ENCODE results near the gene MLYCD.

MLYCD gene

GRCh38 chr16:83901101-83901500 is 2.2 kb downstream of the MLYCD start:
- no peak overlapping the region for H3K4me3 ChIP-seq (ENCODE audit: severe bottlenecking)
- no peaks in the 10 kb centered on the region for H3K27me3 ChIP-seq (ENCODE audit: insufficient read depth, poor library complexity, severe bottlenecking)
- no peaks in the 10 kb centered on the region for H3K9me3 ChIP-seq (ENCODE audit: severe bottlenecking)
- DNase-seq (ENCODE audit: low spot score), result no peak
- H3K4me1 ChIP-seq (ENCODE audit: insufficient read depth, poor library complexity, severe bottlenecking), result no peaks in the 10 kb centered on the region
- no peak for ATAC-seq (ENCODE audit: low read depth)
- TF ChIP-seq CTCF (IDR thresholded peaks at IDR 0.05; ENCODE audit: poor library complexity, severe bottlenecking), result no peak
- no peaks in the 10 kb centered on the region for H3K36me3 ChIP-seq (ENCODE audit: low read depth)
- H3K27ac ChIP-seq (ENCODE audit: poor library complexity, severe bottlenecking), result no peak overlapping the region

- DNase-seq (ENCODE audit: low spot score), result no peak
- Histone ChIP-seq H3K4me1 (ENCODE audit: insufficient read depth, poor library complexity, severe bottlenecking) (no peaks in the 10 kb centered on the region), H3K27me3 (ENCODE audit: insufficient read depth, poor library complexity, severe bottlenecking) (no peaks in the 10 kb centered on the region), H3K9me3 (ENCODE audit: severe bottlenecking) (no peaks in the 10 kb centered on the region), H3K27ac (ENCODE audit: poor library complexity, severe bottlenecking) (no peak overlapping the region), H3K4me3 (ENCODE audit: severe bottlenecking) (no peak overlapping the region), H3K36me3 (ENCODE audit: low read depth) (no peaks in the 10 kb centered on the region)
- TF ChIP-seq CTCF (IDR thresholded peaks at IDR 0.05; ENCODE audit: poor library complexity, severe bottlenecking), result no peak
- ATAC-seq (ENCODE audit: low read depth), result no peak
These were observed 4.8 kb downstream of the MLYCD start for GRCh38 chr16:83903751-83904150.

- no peak for TF ChIP-seq CTCF (IDR thresholded peaks at IDR 0.05; ENCODE audit: poor library complexity, severe bottlenecking)
- ATAC-seq (ENCODE audit: low read depth) (no peak), DNase-seq (ENCODE audit: low spot score) (no peak)
- H3K27me3 ChIP-seq (ENCODE audit: insufficient read depth, poor library complexity, severe bottlenecking), result no peaks in the 10 kb centered on the region
- H3K9me3 ChIP-seq (ENCODE audit: severe bottlenecking), result no peaks in the 10 kb centered on the region
- H3K4me3 ChIP-seq (ENCODE audit: severe bottlenecking), result no peak overlapping the region
- H3K36me3 ChIP-seq (ENCODE audit: low read depth), result no peaks in the 10 kb centered on the region
- no peaks in the 10 kb centered on the region for H3K4me1 ChIP-seq (ENCODE audit: insufficient read depth, poor library complexity, severe bottlenecking)
- no peak overlapping the region for H3K27ac ChIP-seq (ENCODE audit: poor library complexity, severe bottlenecking)
These were observed 7.8 kb downstream of the MLYCD start for GRCh38 chr16:83906683-83907082.

DNA sequence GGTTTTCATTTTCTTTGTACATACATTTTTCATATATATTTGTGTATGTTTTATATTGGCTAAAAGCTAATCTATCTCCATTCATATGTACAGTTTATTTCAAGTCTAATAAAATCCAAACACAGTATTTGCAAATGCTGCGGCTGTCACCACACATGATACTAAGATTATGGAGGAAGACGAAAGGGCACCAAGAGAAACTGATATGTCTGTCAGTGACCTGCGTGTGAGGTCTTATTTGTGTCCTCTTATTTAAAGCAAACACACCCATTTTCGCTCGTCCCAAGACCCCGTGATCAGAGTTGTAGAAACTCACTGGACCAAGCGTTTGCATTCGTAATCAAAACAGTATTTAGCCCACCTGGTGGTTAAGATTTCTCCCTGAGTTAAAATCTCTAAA is 8.2 kb downstream of the MLYCD start:
- no peak for TF ChIP-seq CTCF (IDR thresholded peaks at IDR 0.05; ENCODE audit: poor library complexity, severe bottlenecking)
- H3K27ac ChIP-seq (ENCODE audit: poor library complexity, severe bottlenecking), result no peak overlapping the region
- no peaks in the 10 kb centered on the region for H3K36me3 ChIP-seq (ENCODE audit: low read depth)
- no peak overlapping the region for H3K4me3 ChIP-seq (ENCODE audit: severe bottlenecking)
- no peaks in the 10 kb centered on the region for H3K4me1 ChIP-seq (ENCODE audit: insufficient read depth, poor library complexity, severe bottlenecking)
- H3K9me3 ChIP-seq (ENCODE audit: severe bottlenecking), result no peaks in the 10 kb centered on the region
- no peaks in the 10 kb centered on the region for H3K27me3 ChIP-seq (ENCODE audit: insufficient read depth, poor library complexity, severe bottlenecking)
- ATAC-seq (ENCODE audit: low read depth) (no peak), DNase-seq (ENCODE audit: low spot score) (no peak)

DNA sequence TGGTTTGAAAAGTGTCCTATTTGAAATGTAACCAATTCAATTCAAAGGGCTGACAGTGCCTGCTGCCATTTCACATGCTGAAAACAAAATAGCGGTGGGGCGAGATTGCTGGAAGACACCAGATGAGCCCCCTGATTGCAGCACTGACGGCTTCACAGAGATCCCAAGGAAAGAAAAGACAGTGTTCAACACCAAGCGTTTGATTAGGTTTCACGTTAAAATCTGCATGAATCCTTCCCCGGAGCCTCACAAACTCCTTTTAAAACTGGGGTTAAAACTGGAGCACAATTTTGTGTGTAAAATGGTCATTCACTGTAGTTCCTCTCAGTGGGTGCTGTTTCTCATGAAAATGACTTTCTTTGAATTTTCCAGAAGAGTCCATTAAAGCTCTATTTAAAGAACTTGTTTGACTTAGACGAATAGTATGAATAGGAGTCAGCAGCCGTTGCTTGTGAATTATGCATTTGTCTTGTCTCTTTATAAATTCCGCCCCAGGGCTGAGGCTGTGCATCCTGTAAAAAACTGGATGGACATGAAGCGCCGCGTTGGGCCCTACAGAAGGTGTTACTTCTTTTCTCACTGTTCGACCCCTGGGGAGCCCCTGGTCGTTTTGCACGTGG is 8.8 kb downstream of the MLYCD start:
- H3K4me1 ChIP-seq (ENCODE audit: insufficient read depth, poor library complexity, severe bottlenecking), result no peaks in the 10 kb centered on the region
- H3K27ac ChIP-seq (ENCODE audit: poor library complexity, severe bottlenecking), result no peak overlapping the region
- H3K4me3 ChIP-seq (ENCODE audit: severe bottlenecking), result no peak overlapping the region
- no peaks in the 10 kb centered on the region for H3K9me3 ChIP-seq (ENCODE audit: severe bottlenecking)
- no peak for ATAC-seq (ENCODE audit: low read depth)
- no peak for TF ChIP-seq CTCF (IDR thresholded peaks at IDR 0.05; ENCODE audit: poor library complexity, severe bottlenecking)
- H3K27me3 ChIP-seq (ENCODE audit: insufficient read depth, poor library complexity, severe bottlenecking), result no peaks in the 10 kb centered on the region
- no peak for DNase-seq (ENCODE audit: low spot score)
- no peaks in the 10 kb centered on the region for H3K36me3 ChIP-seq (ENCODE audit: low read depth)

Data from RWPE2 (cell line).